Fibroblast of lung (primary cell): ENCODE data around the gene OR5J2. TPM values are rescaled to one million over a fixed set of nuclear protein-coding genes. Genes with fewer than 3 reads are reported as not detected.

Source experiments
- DNase-seq, 2 donors: peaks; one replicate each; pipeline versions ENCODE4 v3.0.0 to v3.0.0-alpha.2; 2010; ENCODE audit warnings: low read depth in 2 of 2
- H2AFZ ChIP-seq: 2 replicates; pipeline ENCODE4 v1.5.1; 2012; ENCODE audit warnings: low read length, control low read depth, inconsistent platforms
- H3K27ac ChIP-seq: 2 replicates; pipeline ENCODE4 v1.5.1; 2011; ENCODE audit warnings: low read length, control low read depth; ENCODE audit not compliant: insufficient read depth
- H3K27me3 ChIP-seq: 2 replicates; pipeline ENCODE4 v1.5.1; 2011; ENCODE audit warnings: mild to moderate bottlenecking, low read length; ENCODE audit not compliant: control insufficient read depth, insufficient read depth
- H3K36me3 ChIP-seq: 2 replicates; pipeline ENCODE4 v1.5.1; 2011; ENCODE audit warnings: low read length; ENCODE audit not compliant: control insufficient read depth, insufficient read depth
- H3K4me1 ChIP-seq: 2 replicates; pipeline ENCODE4 v1.5.1; 2011; ENCODE audit warnings: low read length; ENCODE audit not compliant: control insufficient read depth, insufficient read depth; ENCODE audit errors: extremely low read depth
- H3K4me2 ChIP-seq: 2 replicates; pipeline ENCODE4 v1.5.1; 2011; ENCODE audit warnings: low read length, control low read depth; ENCODE audit not compliant: insufficient read depth; ENCODE audit errors: extremely low read depth
- H3K4me3 ChIP-seq, 4 experiments: fragments of 200-600 bp in 1 of 4; sonication (generic) in 1 of 4; replicated peaks in 1 of 4; 2 replicates each; pipeline ENCODE4 v1.5.1; 2011 to 2016; ENCODE audit warnings: low read length in 4 of 4, low read depth in 3 of 4, mild to moderate bottlenecking in 3 of 4, control low read depth in 2 of 4, inconsistent platforms in 1 of 4, mixed read lengths in 1 of 4; ENCODE audit not compliant: insufficient read depth in 1 of 4; ENCODE audit errors: control extremely low read depth in 1 of 4
- H3K79me2 ChIP-seq: 2 replicates; pipeline ENCODE4 v1.5.1; 2012; ENCODE audit warnings: mild to moderate bottlenecking, low read length, inconsistent platforms; ENCODE audit not compliant: control insufficient read depth, insufficient read depth
- H3K9ac ChIP-seq: 2 replicates; pipeline ENCODE4 v1.5.1; 2011; ENCODE audit warnings: mild to moderate bottlenecking, low read length, control low read depth; ENCODE audit not compliant: insufficient read depth
- H3K9me3 ChIP-seq: 2 replicates; pipeline ENCODE4 v1.5.1; 2012; ENCODE audit warnings: low read depth, low read length; ENCODE audit not compliant: control insufficient read depth, insufficient read depth
- H4K20me1 ChIP-seq: 2 replicates; pipeline ENCODE4 v1.5.1; 2011; ENCODE audit warnings: low read length; ENCODE audit not compliant: control insufficient read depth, insufficient read depth; ENCODE audit errors: extremely low read depth
- EZH2 ChIP-seq: IDR thresholded peaks from 2 replicates; pipeline ENCODE4 v1.5.1; 2012; ENCODE audit warnings: low read length, control low read depth, mild to moderate bottlenecking; ENCODE audit errors: missing control alignments
- polyA plus RNA-seq, 2 donors: library from polyadenylated mRNA; depleted of rRNA in 1 of 2; stranded (reverse) in 1 of 2; unstranded in 1 of 2; fragments of >200 nt; gene quantifications; 2 replicates each; pipeline ENCODE4 v1.2.1, GENCODE V29; 2011 to 2012; ENCODE audit warnings: missing spikeins in 1 of 2
- total RNA-seq: library from RNA; depleted of rRNA; stranded (reverse); fragments of >200 nt; gene quantifications from 2 replicates; pipeline ENCODE4 v1.2.1, GENCODE V29; 2014
- TF ChIP-seq, protein P1 (sequence below), 2 donors: IDR thresholded peaks in 1 of 2; conservative IDR thresholded peaks in 1 of 2; 1 replicate in 1 of 2; 2 replicates in 1 of 2; pipeline ENCODE4 v1.5.1; 2011 to 2012; ENCODE audit warnings: low read length in 2 of 2, control low read depth in 1 of 2, inconsistent platforms in 1 of 2, low read depth in 1 of 2, mild to moderate bottlenecking in 1 of 2

The OR5J2 gene
- total and polyA plus RNA-seq, 2 donors (not counting 1 experiment from before 2014, with no cell fraction given), result not detected

DNA sequence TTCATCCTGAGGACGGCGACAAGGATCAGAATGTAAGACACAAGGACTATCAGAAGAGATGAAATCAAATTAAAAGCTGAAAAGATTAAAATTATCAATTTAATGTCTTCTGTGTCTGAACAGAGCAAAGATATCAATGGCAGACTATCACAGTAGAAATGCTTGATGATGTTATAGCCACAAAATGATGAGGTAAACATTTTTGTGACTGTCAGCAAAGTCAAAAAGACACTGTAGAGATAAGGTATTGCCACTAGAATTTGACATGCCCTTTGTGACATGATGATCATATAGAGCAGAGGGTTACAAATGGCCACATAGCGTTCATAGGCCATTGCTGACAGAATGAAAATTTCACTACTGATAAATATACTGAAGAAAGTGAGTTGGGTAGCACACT lies 12.2 kb downstream of the OR5J2 start:
- no peak overlapping the region for H2AFZ ChIP-seq
- H3K9me3 ChIP-seq, result no peaks in the 10 kb centered on the region
- no peaks in the 10 kb centered on the region for H3K79me2 ChIP-seq
- TF ChIP-seq, protein P1, sequence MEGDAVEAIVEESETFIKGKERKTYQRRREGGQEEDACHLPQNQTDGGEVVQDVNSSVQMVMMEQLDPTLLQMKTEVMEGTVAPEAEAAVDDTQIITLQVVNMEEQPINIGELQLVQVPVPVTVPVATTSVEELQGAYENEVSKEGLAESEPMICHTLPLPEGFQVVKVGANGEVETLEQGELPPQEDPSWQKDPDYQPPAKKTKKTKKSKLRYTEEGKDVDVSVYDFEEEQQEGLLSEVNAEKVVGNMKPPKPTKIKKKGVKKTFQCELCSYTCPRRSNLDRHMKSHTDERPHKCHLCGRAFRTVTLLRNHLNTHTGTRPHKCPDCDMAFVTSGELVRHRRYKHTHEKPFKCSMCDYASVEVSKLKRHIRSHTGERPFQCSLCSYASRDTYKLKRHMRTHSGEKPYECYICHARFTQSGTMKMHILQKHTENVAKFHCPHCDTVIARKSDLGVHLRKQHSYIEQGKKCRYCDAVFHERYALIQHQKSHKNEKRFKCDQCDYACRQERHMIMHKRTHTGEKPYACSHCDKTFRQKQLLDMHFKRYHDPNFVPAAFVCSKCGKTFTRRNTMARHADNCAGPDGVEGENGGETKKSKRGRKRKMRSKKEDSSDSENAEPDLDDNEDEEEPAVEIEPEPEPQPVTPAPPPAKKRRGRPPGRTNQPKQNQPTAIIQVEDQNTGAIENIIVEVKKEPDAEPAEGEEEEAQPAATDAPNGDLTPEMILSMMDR (conservative IDR thresholded peaks at IDR 0.05 in 1 of 2, IDR thresholded peaks at IDR 0.05 in 1 of 2; ENCODE audit: low read depth in 1 of 2, low read length in 2 of 2), result no peak
- no peaks in the 10 kb centered on the region for H3K36me3 ChIP-seq
- no peak overlapping the region for H3K27ac ChIP-seq
- no peak for DNase-seq
- no peak overlapping the region for H3K4me2 ChIP-seq
- H3K9ac ChIP-seq, result no peak overlapping the region
- no peak overlapping the region for H3K4me3 ChIP-seq
- H3K27me3 ChIP-seq, result no peaks in the 10 kb centered on the region
- H3K4me1 ChIP-seq, result no peaks in the 10 kb centered on the region
- no peaks in the 10 kb centered on the region for H4K20me1 ChIP-seq

DNA sequence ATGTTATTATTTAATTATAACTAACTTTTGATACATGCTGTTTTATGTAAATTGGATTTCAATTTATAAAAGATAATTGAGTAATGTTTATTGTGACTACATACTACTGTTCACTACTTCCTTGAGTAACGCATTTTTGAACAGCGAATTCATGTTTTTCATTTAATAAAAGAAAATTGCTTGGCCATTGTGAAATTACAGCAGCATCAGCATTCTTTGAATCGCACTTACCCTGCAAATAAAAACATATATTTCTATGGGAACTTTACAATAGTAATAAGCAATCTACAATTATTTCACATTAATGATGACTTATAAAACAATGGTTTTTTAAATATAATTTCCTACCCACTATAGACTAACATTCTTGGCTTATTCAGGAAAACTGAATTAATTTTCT lies 20.3 kb downstream of the OR5J2 start:
- Histone ChIP-seq H3K9me3 (no peaks in the 10 kb centered on the region), H3K27ac (no peak overlapping the region), H3K9ac (no peak overlapping the region), H3K4me2 (no peak overlapping the region), H3K27me3 (no peaks in the 10 kb centered on the region), H4K20me1 (no peaks in the 10 kb centered on the region), H2AFZ (no peak overlapping the region), H3K36me3 (no peaks in the 10 kb centered on the region), H3K4me1 (no peaks in the 10 kb centered on the region), H3K79me2 (no peaks in the 10 kb centered on the region), H3K4me3 (no peak overlapping the region)
- TF ChIP-seq EZH2, result no peak
- TF ChIP-seq, protein P1 (conservative IDR thresholded peaks at IDR 0.05 in 1 of 2, IDR thresholded peaks at IDR 0.05 in 1 of 2; ENCODE audit: low read depth in 1 of 2, low read length in 2 of 2), result no peak
- no peak for DNase-seq

DNA sequence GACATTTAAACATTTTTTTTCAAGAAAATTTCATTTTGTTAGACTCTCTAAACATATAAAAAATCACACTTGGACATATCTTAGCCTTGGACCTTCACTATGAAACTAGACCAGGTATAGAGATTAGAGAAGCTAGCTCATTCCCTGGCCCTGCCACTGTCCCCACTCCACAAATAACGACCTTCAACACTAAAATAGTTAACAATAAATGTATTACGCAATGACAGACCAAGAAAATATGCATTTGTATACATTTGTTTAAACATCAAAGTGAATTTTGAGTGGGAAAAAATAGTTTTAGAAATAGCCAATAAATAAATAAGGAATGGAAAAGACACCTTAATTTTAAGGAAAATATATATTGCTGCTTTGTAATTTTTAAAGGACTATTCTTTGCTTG lies 20.9 kb downstream of the OR5J2 start:
- Histone ChIP-seq H3K9ac (no peak overlapping the region), H3K36me3 (no peaks in the 10 kb centered on the region), H3K9me3 (no peaks in the 10 kb centered on the region), H3K4me3 (no peak overlapping the region), H3K79me2 (no peaks in the 10 kb centered on the region), H3K4me2 (no peak overlapping the region), H3K27me3 (no peaks in the 10 kb centered on the region), H2AFZ (no peak overlapping the region), H3K4me1 (no peaks in the 10 kb centered on the region), H4K20me1 (no peaks in the 10 kb centered on the region), H3K27ac (no peak overlapping the region)
- DNase-seq, result no peak
- TF ChIP-seq, protein P1 (conservative IDR thresholded peaks at IDR 0.05 in 1 of 2, IDR thresholded peaks at IDR 0.05 in 1 of 2; ENCODE audit: low read depth in 1 of 2, low read length in 2 of 2), result no peak
- TF ChIP-seq EZH2, result no peak
